ENCODE data around the gene TMEM271. TPM values are rescaled to one million over a fixed set of nuclear protein-coding genes. Genes with fewer than 3 reads are reported as not detected.

TMEM271 gene
- polyA plus RNA-seq (ENCODE audit: insufficient read length in 3 of 3), result under 1 TPM in 2 of 3 donors, not detected in 1; 0.04 to 0.06 TPM
- long read RNA-seq, donor 1, result 0 reads
- long read RNA-seq, donor 2, partial matches to known transcripts, result 0 of 1 reads
- long read RNA-seq, donor 2, other reads (novel, unspliced or antisense), result 0 of 1 reads
- long read RNA-seq, donor 3, result 0 reads
- long read RNA-seq, donor 4, result 0 reads
- long read RNA-seq, donor 5, result 0 reads
- long read RNA-seq, donor 6, result 0 reads
- long read RNA-seq, donor 7, result 0 reads
- long read RNA-seq, donor 8, result 0 reads
- long read RNA-seq, donor 9, result 0 reads
- long read RNA-seq, donor 10, result 0 reads
- long read RNA-seq, donor 11, partial matches to known transcripts, result 0 of 1 reads
- long read RNA-seq, donor 11, other reads (novel, unspliced or antisense), result 0 of 1 reads
- long read RNA-seq, donor 12, result 0 reads
- long read RNA-seq, donor 13, result 0 reads
- long read RNA-seq, donor 14, result 0 reads
- long read RNA-seq, donor 15, result 0 reads
- long read RNA-seq, donor 16, result 0 reads

GRCh38 chr4:576245-576821, at the start of gene TMEM271:
Gene TMEM271 (minus strand): TSS chr4:576295. CDS start chr4:576062, 233 bp downstream.
- no peak for DNase-seq (ENCODE audit: extremely low read depth in 1 of 11, low read depth in 9 of 11, low spot score in 4 of 11)

- DNase-seq (ENCODE audit: extremely low read depth in 1 of 11, low read depth in 9 of 11, low spot score in 4 of 11), result no peak
Observed at GRCh38 chr4:625631-626161, 49.6 kb upstream of the TMEM271 start.

GRCh38 chr4:624705-625590, 48.9 kb upstream of the TMEM271 start, which contains the start of gene PDE6B:
Gene PDE6B (plus strand): TSS chr4:625573. CDS start chr4:625627, 54 bp downstream.
- DNase-seq (ENCODE audit: extremely low read depth in 1 of 11, low read depth in 9 of 11, low spot score in 4 of 11), result peak in 8 of 11 donors; percentile 31 to 83 (median 60)

- DNase-seq (ENCODE audit: extremely low read depth in 1 of 11, low read depth in 9 of 11, low spot score in 4 of 11), result no peak
Observed at GRCh38 chr4:623914-624566, 47.9 kb upstream of the TMEM271 start.

- no peak for DNase-seq (ENCODE audit: extremely low read depth in 1 of 11, low read depth in 9 of 11, low spot score in 4 of 11)
Observed at GRCh38 chr4:622996-623913, 47.2 kb upstream of the TMEM271 start.

- no peak for DNase-seq (ENCODE audit: extremely low read depth in 1 of 11, low read depth in 9 of 11, low spot score in 4 of 11)
Observed at GRCh38 chr4:622071-622995, 46.2 kb upstream of the TMEM271 start.

- no peak for DNase-seq (ENCODE audit: extremely low read depth in 1 of 11, low read depth in 9 of 11, low spot score in 4 of 11)
Observed at GRCh38 chr4:621296-622070, 45.4 kb upstream of the TMEM271 start.

GRCh38 chr4:620851-621261, 44.8 kb upstream of the TMEM271 start:
- DNase-seq (ENCODE audit: extremely low read depth in 1 of 11, low read depth in 9 of 11, low spot score in 4 of 11), result no peak

GRCh38 chr4:620201-620600, 44.1 kb upstream of the TMEM271 start:
- no peak for DNase-seq (ENCODE audit: extremely low read depth in 1 of 11, low read depth in 9 of 11, low spot score in 4 of 11)

- no peak for DNase-seq (ENCODE audit: extremely low read depth in 1 of 11, low read depth in 9 of 11, low spot score in 4 of 11)
Observed at GRCh38 chr4:617644-618641, 41.8 kb upstream of the TMEM271 start.

- no peak for DNase-seq (ENCODE audit: extremely low read depth in 1 of 11, low read depth in 9 of 11, low spot score in 4 of 11)
Observed at GRCh38 chr4:616911-617643, 41.0 kb upstream of the TMEM271 start.

- no peak for DNase-seq (ENCODE audit: extremely low read depth in 1 of 11, low read depth in 9 of 11, low spot score in 4 of 11)
Observed at GRCh38 chr4:616091-616490, 40.0 kb upstream of the TMEM271 start.

GRCh38 chr4:613126-613525, 37.0 kb upstream of the TMEM271 start:
- DNase-seq (ENCODE audit: extremely low read depth in 1 of 11, low read depth in 9 of 11, low spot score in 4 of 11), result no peak

GRCh38 chr4:612749-613125, 36.6 kb upstream of the TMEM271 start:
- no peak for DNase-seq (ENCODE audit: extremely low read depth in 1 of 11, low read depth in 9 of 11, low spot score in 4 of 11)
